Keratinocyte (primary cell): ENCODE measurements around the gene MAVS. TPM values are rescaled to one million over a fixed set of nuclear protein-coding genes. Genes with fewer than 3 reads are reported as not detected.

Experiments
- DNase-seq: peaks from one replicate; pipeline ENCODE4 v3.0.0-alpha.2; 2011; ENCODE audit warnings: low read depth, missing footprints, low spot score
- FAIRE-seq: peaks from 2 replicates; lab custom pipeline; 2011; peaks lifted over from hg19 to GRCh38; lab: Jason Lieb, UNC
- H2AFZ ChIP-seq: 2 replicates; pipeline ENCODE4 v1.6.0; 2012; ENCODE audit warnings: low read length, control low read depth, inconsistent platforms; ENCODE audit not compliant: control insufficient read depth
- H3K27ac ChIP-seq: 2 replicates; pipeline ENCODE4 v1.5.1; 2011; ENCODE audit warnings: low read length; ENCODE audit not compliant: control insufficient read depth, insufficient read depth
- H3K27me3 ChIP-seq: 3 replicates; pipeline ENCODE4 v1.6.0; 2011; ENCODE audit warnings: low read length; ENCODE audit not compliant: control insufficient read depth, insufficient read depth; ENCODE audit errors: extremely low read depth
- H3K36me3 ChIP-seq, 2 experiments: 2 replicates in 1 of 2; 3 replicates in 1 of 2; pipeline ENCODE4 v1.5.1; 2011; ENCODE audit warnings: low read length in 2 of 2, mild to moderate bottlenecking in 1 of 2; ENCODE audit not compliant: control insufficient read depth in 2 of 2, insufficient read depth in 2 of 2; ENCODE audit errors: extremely low read depth in 1 of 2
- H3K4me1 ChIP-seq: 3 replicates; pipeline ENCODE4 v1.5.1; 2011; ENCODE audit warnings: low read length; ENCODE audit not compliant: control insufficient read depth, insufficient read depth; ENCODE audit errors: extremely low read depth
- H3K4me2 ChIP-seq: 3 replicates; pipeline ENCODE4 v1.6.0; 2011; ENCODE audit warnings: low read depth, low read length; ENCODE audit not compliant: control insufficient read depth, insufficient read depth; ENCODE audit errors: extremely low read depth
- H3K4me3 ChIP-seq, 3 experiments: fragments of 200-600 bp in 1 of 3; sonication (generic) in 1 of 3; 2 replicates in 2 of 3; 3 replicates in 1 of 3; pipeline ENCODE4 v1.5.1; 2011 to 2016; ENCODE audit warnings: low read length in 3 of 3, mild to moderate bottlenecking in 3 of 3, control low read depth in 2 of 3, inconsistent platforms in 1 of 3, low read depth in 1 of 3, mixed read lengths in 1 of 3, mixed run types in 1 of 3, moderate library complexity in 1 of 3; ENCODE audit not compliant: control insufficient read depth in 2 of 3, insufficient read depth in 2 of 3; ENCODE audit errors: extremely low read depth in 1 of 3
- H3K79me2 ChIP-seq: 2 replicates; pipeline ENCODE4 v1.6.0; 2012; ENCODE audit warnings: low read length; ENCODE audit not compliant: control insufficient read depth, insufficient read depth
- H3K9ac ChIP-seq: 3 replicates; pipeline ENCODE4 v1.6.0; 2011; ENCODE audit warnings: low read length; ENCODE audit not compliant: control insufficient read depth, insufficient read depth; ENCODE audit errors: extremely low read depth
- H3K9me1 ChIP-seq: 3 replicates; pipeline ENCODE4 v1.6.0; 2011; ENCODE audit warnings: low read length; ENCODE audit not compliant: control insufficient read depth, insufficient read depth; ENCODE audit errors: extremely low read depth
- H3K9me3 ChIP-seq: 2 replicates; pipeline ENCODE4 v1.5.1; 2012; ENCODE audit warnings: low read depth, low read length; ENCODE audit not compliant: control insufficient read depth
- H4K20me1 ChIP-seq: 3 replicates; pipeline ENCODE4 v1.6.0; 2011; ENCODE audit warnings: low read length; ENCODE audit not compliant: control insufficient read depth, insufficient read depth; ENCODE audit errors: extremely low read depth
- EZH2 ChIP-seq: IDR thresholded peaks from one replicate; pipeline ENCODE4 v1.6.1; 2012; ENCODE audit warnings: inconsistent platforms, mild to moderate bottlenecking, low read length, moderate library complexity
- dilution Hi-C: fragments of 300-500 bp; cut with MboI; formaldehyde crosslinking; loops from one replicate; pipeline ENCODE4 v1.7.0; 2020; ENCODE audit warnings: low sequenced_read_pairs; ENCODE audit not compliant: extremely low pct_ligation_motif_present
- polyA plus RNA-seq, 5 experiments: library from polyadenylated mRNA; depleted of rRNA in 3 of 5; stranded (reverse) in 3 of 5; stranded (forward) in 1 of 5; unstranded in 1 of 5; fragments of >200 nt; gene quantifications; 1 replicate in 1 of 5; 2 replicates in 3 of 5; 3 replicates in 1 of 5; pipeline versions ENCODE4 v1.2.1 to v1.2.3, GENCODE V29; 2011 to 2012; ENCODE audit warnings: missing spikeins in 2 of 5, low read depth in 1 of 5, low replicate concordance in 1 of 5
- TF ChIP-seq, protein P1 (sequence below), 3 experiments: IDR thresholded peaks in 1 of 3; conservative IDR thresholded peaks in 1 of 3; optimal IDR thresholded peaks in 1 of 3; 2 replicates in 2 of 3; 3 replicates in 1 of 3; pipeline versions ENCODE3 to v1.5.1; 2011; ENCODE audit warnings: low read length in 3 of 3, mild to moderate bottlenecking in 3 of 3, moderate library complexity in 2 of 3, control low read depth in 1 of 3, inconsistent platforms in 1 of 3; ENCODE audit not compliant: insufficient read depth in 2 of 3; ENCODE audit errors: extremely low read depth in 1 of 3

Gene MAVS
- polyA plus RNA-seq, 1 donor (not counting 4 experiments of a cell fraction or from before 2014, with no cell fraction given) = 15.1 TPM

DNA sequence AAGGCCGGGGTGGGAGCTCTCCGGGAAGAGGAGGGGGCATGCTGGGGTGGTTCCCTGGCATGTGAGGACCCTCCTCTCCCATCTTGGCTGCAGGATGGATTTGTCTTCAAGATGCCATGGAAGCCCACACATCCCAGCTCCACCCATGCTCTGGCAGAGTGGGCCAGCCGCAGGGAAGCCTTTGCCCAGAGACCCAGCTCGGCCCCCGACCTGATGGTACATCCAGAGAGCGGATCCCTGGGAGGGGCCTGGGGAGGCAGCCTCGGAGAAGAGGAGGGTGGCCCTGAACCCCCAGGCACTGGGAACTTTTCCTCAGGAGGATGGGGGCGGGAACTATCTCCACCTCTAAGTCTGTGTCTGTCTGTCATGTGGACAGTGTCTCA is 45.8 kb upstream of the MAVS start:
- no peak for FAIRE-seq
- Histone ChIP-seq H3K27ac (no peak overlapping the region), H3K27me3 (no peaks in the 10 kb centered on the region), H3K9me3 (no peaks in the 10 kb centered on the region), H2AFZ (no peak overlapping the region), H3K9me1 (no peaks in the 10 kb centered on the region), H3K9ac (no peak overlapping the region), H3K4me1 (peaks cover 77% of the 10 kb centered on the region), H3K79me2 (peaks cover 32% of the 10 kb centered on the region), H3K4me3 (no peak overlapping the region), H3K4me2 (no peak overlapping the region), H4K20me1 (no peaks in the 10 kb centered on the region), H3K36me3 (peaks cover 33 to 70% of the 10 kb centered on the region in 2 experiments)
- TF ChIP-seq EZH2 = no peak
- TF ChIP-seq, protein P1, sequence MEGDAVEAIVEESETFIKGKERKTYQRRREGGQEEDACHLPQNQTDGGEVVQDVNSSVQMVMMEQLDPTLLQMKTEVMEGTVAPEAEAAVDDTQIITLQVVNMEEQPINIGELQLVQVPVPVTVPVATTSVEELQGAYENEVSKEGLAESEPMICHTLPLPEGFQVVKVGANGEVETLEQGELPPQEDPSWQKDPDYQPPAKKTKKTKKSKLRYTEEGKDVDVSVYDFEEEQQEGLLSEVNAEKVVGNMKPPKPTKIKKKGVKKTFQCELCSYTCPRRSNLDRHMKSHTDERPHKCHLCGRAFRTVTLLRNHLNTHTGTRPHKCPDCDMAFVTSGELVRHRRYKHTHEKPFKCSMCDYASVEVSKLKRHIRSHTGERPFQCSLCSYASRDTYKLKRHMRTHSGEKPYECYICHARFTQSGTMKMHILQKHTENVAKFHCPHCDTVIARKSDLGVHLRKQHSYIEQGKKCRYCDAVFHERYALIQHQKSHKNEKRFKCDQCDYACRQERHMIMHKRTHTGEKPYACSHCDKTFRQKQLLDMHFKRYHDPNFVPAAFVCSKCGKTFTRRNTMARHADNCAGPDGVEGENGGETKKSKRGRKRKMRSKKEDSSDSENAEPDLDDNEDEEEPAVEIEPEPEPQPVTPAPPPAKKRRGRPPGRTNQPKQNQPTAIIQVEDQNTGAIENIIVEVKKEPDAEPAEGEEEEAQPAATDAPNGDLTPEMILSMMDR (optimal IDR thresholded peaks at IDR 0.05 in 1 of 3, IDR thresholded peaks at IDR 0.05 in 1 of 3, conservative IDR thresholded peaks at IDR 0.05 in 1 of 3; ENCODE audit: extremely low read depth in 1 of 3, insufficient read depth in 2 of 3, low read length in 3 of 3) = no peak
- dilution Hi-C loops = no loop called here
- no peak for DNase-seq

DNA sequence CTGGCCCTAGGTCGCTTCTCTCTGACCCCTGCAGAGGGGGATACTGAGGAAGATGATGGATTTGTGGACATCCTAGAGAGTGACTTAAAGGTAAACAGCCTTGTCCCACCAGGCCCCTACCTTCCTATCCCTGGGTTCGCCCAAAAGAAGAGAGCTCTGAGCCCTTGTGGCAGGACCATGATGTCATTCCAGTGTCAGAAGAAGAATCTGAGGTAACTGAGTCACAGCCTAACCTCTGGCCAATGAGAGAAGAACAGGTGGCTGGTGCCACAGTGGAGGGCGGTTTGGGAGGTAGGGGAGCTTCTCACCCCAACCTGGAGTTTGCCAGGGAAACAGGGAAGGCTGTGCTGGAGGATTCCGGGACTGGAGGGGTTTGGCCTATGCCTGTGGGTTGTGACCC is 45.3 kb upstream of the MAVS start:
- no peak overlapping the region for H3K27ac ChIP-seq
- no peak for TF ChIP-seq EZH2
- TF ChIP-seq, protein P1 (optimal IDR thresholded peaks at IDR 0.05 in 1 of 3, IDR thresholded peaks at IDR 0.05 in 1 of 3, conservative IDR thresholded peaks at IDR 0.05 in 1 of 3; ENCODE audit: extremely low read depth in 1 of 3, insufficient read depth in 2 of 3, low read length in 3 of 3) = no peak
- H3K4me1 ChIP-seq = peaks cover 82% of the 10 kb centered on the region
- no peak for DNase-seq
- H3K9ac ChIP-seq = no peak overlapping the region
- no peaks in the 10 kb centered on the region for H3K9me3 ChIP-seq
- no peaks in the 10 kb centered on the region for H3K9me1 ChIP-seq
- H3K27me3 ChIP-seq = no peaks in the 10 kb centered on the region
- H3K4me3 ChIP-seq = no peak overlapping the region
- no peak overlapping the region for H2AFZ ChIP-seq
- H4K20me1 ChIP-seq = no peaks in the 10 kb centered on the region
- no peak overlapping the region for H3K4me2 ChIP-seq
- peaks cover 33 to 74% of the 10 kb centered on the region in 2 experiments for H3K36me3 ChIP-seq
- H3K79me2 ChIP-seq = peaks cover 32% of the 10 kb centered on the region
- FAIRE-seq = no peak
- dilution Hi-C loops = no loop called here
